Measurements from ENCODE around the gene LRRC37A2.
A peak's percentile ranks its signal among the peaks of the same experiment; 100 is the strongest.
"Not testable (repeated sequence)": the region's sequence is repeated elsewhere in the genome, so short reads cannot be mapped to it uniquely, and the experiment has no call there.

LRRC37A2 gene

DNA sequence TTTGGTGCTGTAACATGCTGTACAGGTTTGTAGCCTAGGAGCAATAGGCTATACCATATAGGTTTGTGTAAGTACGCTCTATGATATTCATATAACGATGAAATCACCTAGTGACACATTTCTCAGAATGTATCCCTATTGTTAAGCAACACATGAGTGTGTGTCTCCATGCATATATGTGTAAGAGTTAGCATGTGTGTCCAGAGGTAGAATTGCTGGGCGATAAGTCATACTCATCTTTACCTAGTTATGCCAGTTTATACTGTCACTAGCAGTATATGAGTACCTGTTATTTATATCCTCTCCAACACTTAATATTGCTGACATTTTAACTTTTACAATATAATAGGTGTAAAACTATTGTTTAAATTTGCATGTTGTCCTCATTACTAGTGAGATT, 88.5 kb downstream of the LRRC37A2 start:
- peak; percentile 73 for ATAC-seq (ENCODE audit: low read depth)

DNA sequence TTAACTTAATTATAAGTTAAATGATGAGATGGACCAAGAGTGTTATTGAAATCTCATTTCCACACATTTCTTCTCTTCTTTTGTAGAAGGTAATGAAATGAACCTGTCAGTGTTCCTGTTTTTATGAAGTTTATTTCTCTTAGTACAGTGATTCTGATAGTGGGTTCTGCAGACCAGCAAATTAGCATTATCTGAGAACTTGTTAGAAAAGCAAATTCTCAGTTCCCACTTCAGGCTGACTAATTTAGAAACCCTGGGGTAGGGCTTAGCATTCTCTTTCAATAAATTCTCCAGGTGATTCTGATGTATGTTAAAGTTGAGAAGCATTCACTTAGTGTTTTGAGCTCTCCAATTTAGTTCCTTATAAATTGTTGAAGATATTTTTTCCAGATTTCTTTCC, 90.9 kb downstream of the LRRC37A2 start:
- not testable (repeated sequence) for H3K4me3 ChIP-seq (ENCODE audit: severe bottlenecking); H3K27ac ChIP-seq (ENCODE audit: poor library complexity, severe bottlenecking); H3K27me3 ChIP-seq (ENCODE audit: insufficient read depth, poor library complexity, severe bottlenecking); DNase-seq (ENCODE audit: low spot score); H3K9me3 ChIP-seq (ENCODE audit: severe bottlenecking); H3K4me1 ChIP-seq (ENCODE audit: insufficient read depth, poor library complexity, severe bottlenecking); H3K36me3 ChIP-seq (ENCODE audit: low read depth); ATAC-seq (ENCODE audit: low read depth)

More for the DNA sequence above, 88.5 kb downstream of the LRRC37A2 start:
- H3K36me3 ChIP-seq (ENCODE audit: low read depth); H3K9me3 ChIP-seq (ENCODE audit: severe bottlenecking); H3K4me1 ChIP-seq (ENCODE audit: insufficient read depth, poor library complexity, severe bottlenecking); H3K4me3 ChIP-seq (ENCODE audit: severe bottlenecking); H3K27ac ChIP-seq (ENCODE audit: poor library complexity, severe bottlenecking); H3K27me3 ChIP-seq (ENCODE audit: insufficient read depth, poor library complexity, severe bottlenecking); DNase-seq (ENCODE audit: low spot score): not testable (repeated sequence)
